ENCODE measurements around the gene SLC37A4.

DNA sequence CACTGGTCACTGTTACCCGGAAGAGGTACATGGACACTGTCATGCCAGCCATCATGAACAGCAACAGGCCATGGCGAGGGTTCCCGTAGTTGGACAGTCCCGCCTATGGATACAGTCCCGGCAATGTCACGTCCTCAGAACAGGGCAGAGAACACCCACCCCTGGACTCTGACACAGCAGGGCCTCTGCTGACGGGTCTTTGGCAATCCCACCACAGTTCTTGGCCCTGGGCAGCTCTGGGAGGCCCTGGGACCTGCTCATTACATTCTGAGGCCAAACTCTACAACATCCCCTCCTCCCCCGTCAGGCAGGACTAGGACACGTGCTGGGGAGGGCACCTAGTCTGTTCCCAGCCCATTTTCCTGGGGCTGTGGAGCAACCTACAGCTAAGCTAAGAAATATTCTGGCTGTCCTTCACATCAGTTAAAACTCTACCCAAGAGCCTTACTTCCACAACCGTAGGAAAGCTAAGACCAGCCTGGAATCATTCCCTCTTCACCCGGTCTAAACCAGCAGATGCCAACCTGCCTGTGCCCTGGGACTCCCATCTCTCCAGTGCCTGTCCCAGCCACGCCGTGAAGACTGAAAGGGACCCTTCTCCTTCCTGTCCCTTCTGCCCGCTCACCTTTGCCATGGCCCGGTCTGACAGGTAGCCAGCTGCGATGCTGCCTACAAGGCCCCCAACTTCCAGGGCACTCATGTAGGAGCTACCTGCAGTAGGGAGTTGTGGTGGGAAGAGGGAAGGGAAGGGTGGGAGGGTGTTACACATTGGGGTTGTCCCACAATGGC lies 4.5 kb downstream of the SLC37A4 start:
- no peak for TF ChIP-seq CHD2 (IDR thresholded peaks at IDR 0.05; ENCODE audit: low read length, partially characterized antibody)
- TF ChIP-seq, protein P1, sequence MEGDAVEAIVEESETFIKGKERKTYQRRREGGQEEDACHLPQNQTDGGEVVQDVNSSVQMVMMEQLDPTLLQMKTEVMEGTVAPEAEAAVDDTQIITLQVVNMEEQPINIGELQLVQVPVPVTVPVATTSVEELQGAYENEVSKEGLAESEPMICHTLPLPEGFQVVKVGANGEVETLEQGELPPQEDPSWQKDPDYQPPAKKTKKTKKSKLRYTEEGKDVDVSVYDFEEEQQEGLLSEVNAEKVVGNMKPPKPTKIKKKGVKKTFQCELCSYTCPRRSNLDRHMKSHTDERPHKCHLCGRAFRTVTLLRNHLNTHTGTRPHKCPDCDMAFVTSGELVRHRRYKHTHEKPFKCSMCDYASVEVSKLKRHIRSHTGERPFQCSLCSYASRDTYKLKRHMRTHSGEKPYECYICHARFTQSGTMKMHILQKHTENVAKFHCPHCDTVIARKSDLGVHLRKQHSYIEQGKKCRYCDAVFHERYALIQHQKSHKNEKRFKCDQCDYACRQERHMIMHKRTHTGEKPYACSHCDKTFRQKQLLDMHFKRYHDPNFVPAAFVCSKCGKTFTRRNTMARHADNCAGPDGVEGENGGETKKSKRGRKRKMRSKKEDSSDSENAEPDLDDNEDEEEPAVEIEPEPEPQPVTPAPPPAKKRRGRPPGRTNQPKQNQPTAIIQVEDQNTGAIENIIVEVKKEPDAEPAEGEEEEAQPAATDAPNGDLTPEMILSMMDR (IDR thresholded peaks at IDR 0.05), result no peak
- no peak for TF ChIP-seq POLR2AphosphoS5 (IDR thresholded peaks at IDR 0.05; ENCODE audit: low read depth, low read length)
- no peak for TF ChIP-seq MXI1 (IDR thresholded peaks at IDR 0.05; ENCODE audit: low read depth, low read length)
- TF ChIP-seq, protein P2, sequence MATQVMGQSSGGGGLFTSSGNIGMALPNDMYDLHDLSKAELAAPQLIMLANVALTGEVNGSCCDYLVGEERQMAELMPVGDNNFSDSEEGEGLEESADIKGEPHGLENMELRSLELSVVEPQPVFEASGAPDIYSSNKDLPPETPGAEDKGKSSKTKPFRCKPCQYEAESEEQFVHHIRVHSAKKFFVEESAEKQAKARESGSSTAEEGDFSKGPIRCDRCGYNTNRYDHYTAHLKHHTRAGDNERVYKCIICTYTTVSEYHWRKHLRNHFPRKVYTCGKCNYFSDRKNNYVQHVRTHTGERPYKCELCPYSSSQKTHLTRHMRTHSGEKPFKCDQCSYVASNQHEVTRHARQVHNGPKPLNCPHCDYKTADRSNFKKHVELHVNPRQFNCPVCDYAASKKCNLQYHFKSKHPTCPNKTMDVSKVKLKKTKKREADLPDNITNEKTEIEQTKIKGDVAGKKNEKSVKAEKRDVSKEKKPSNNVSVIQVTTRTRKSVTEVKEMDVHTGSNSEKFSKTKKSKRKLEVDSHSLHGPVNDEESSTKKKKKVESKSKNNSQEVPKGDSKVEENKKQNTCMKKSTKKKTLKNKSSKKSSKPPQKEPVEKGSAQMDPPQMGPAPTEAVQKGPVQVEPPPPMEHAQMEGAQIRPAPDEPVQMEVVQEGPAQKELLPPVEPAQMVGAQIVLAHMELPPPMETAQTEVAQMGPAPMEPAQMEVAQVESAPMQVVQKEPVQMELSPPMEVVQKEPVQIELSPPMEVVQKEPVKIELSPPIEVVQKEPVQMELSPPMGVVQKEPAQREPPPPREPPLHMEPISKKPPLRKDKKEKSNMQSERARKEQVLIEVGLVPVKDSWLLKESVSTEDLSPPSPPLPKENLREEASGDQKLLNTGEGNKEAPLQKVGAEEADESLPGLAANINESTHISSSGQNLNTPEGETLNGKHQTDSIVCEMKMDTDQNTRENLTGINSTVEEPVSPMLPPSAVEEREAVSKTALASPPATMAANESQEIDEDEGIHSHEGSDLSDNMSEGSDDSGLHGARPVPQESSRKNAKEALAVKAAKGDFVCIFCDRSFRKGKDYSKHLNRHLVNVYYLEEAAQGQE (IDR thresholded peaks at IDR 0.05; ENCODE audit: low read depth, low read length), result no peak
- TF ChIP-seq EP300 (IDR thresholded peaks at IDR 0.05; ENCODE audit: borderline replicate concordance in 1 of 2, low read depth in 1 of 2, low read length in 1 of 2), result no peak
- no peak for TF ChIP-seq SMC3 (IDR thresholded peaks at IDR 0.05; ENCODE audit: low read depth, low read length)
- no peak for TF ChIP-seq FOXM1 (IDR thresholded peaks at IDR 0.05; ENCODE audit: low read depth)
- TF ChIP-seq TEAD4 (IDR thresholded peaks at IDR 0.05; ENCODE audit: borderline replicate concordance, insufficient read depth), result no peak
- no peak for TF ChIP-seq NRF1 (IDR thresholded peaks at IDR 0.05; ENCODE audit: low read depth, low read length)
- TF ChIP-seq FOSL2 (IDR thresholded peaks at IDR 0.05; ENCODE audit: borderline replicate concordance, low read depth), result no peak
- TF ChIP-seq RAD21 (IDR thresholded peaks at IDR 0.05; ENCODE audit: low read length), result no peak
- TF ChIP-seq SIN3A (IDR thresholded peaks at IDR 0.05; ENCODE audit: borderline replicate concordance, low read depth, low read length), result no peak
- no peak for TF ChIP-seq TCF12 (IDR thresholded peaks at IDR 0.05)
